Neural cell (in vitro differentiated cells): ENCODE data around the gene NXF2B.
"Not testable (repeated sequence)": the region's sequence is repeated elsewhere in the genome, so short reads cannot be mapped to it uniquely, and the experiment has no call there.

ENCODE experiments used
- CTCF ChIP-seq: fragments of 450-650 bp; IDR thresholded peaks from 2 replicates; pipeline ENCODE4 v1.5.1; 2014; ENCODE audit warnings: antibody characterized with exemption, mild to moderate bottlenecking, moderate library complexity; ENCODE audit not compliant: poor library complexity, severe bottlenecking
- EP300 ChIP-seq: fragments of 450-650 bp; conservative IDR thresholded peaks from 2 replicates; pipeline ENCODE4 v1.6.1; 2014; ENCODE audit warnings: antibody characterized with exemption, mild to moderate bottlenecking, moderate library complexity; ENCODE audit not compliant: poor library complexity, severe bottlenecking
- EZH2 ChIP-seq: fragments of 200-600, 300-800 bp; shearing (Covaris generic), sonication (generic); IDR thresholded peaks from 2 replicates; pipeline ENCODE4 v1.6.1; 2014; ENCODE audit warnings: antibody characterized with exemption, low read length, borderline replicate concordance, mild to moderate bottlenecking; ENCODE audit not compliant: insufficient read depth, poor library complexity, severe bottlenecking
- POLR2AphosphoS5 ChIP-seq: IDR thresholded peaks from 2 replicates; pipeline ENCODE4 v1.6.1; 2012
- RAD21 ChIP-seq: fragments of 450-650 bp; conservative IDR thresholded peaks from 2 replicates; pipeline ENCODE4 v1.6.1; 2014; ENCODE audit warnings: antibody characterized with exemption, mild to moderate bottlenecking, moderate library complexity
- REST ChIP-seq: IDR thresholded peaks from 2 replicates; pipeline ENCODE4 v1.6.1; 2012; ENCODE audit warnings: borderline replicate concordance
- SMC3 ChIP-seq: fragments of 450-650 bp; conservative IDR thresholded peaks from 2 replicates; pipeline ENCODE4 v1.6.1; 2014; ENCODE audit warnings: antibody characterized with exemption, mild to moderate bottlenecking, moderate library complexity; ENCODE audit not compliant: poor library complexity
- TAF1 ChIP-seq: IDR thresholded peaks from 2 replicates; pipeline ENCODE4 v1.6.1; 2012; ENCODE audit warnings: low read depth

GRCh38 chrX:102471762-102472220, 32.0 kb upstream of the NXF2B start, which contains the start of gene TCP11X2:
- TF ChIP-seq TAF1, CTCF, POLR2AphosphoS5, RAD21, SMC3, EZH2, REST, EP300: not testable (repeated sequence)
